Hepatocyte (in vitro differentiated cells): ENCODE data around the gene CBLN3. TPM values are rescaled to one million over a fixed set of nuclear protein-coding genes. Genes with fewer than 3 reads are reported as not detected.

Source experiments
- DNase-seq: peaks from one replicate; pipeline ENCODE4 v3.0.0-alpha.2; 2016; ENCODE audit warnings: low spot score
- H2AFZ ChIP-seq: fragments of 200-600 bp; sonication (generic); 2 replicates; pipeline ENCODE4 v1.6.0; 2016; ENCODE audit warnings: antibody characterized with exemption, mild to moderate bottlenecking
- H3K27ac ChIP-seq: fragments of 200-600 bp; sonication (generic); 2 replicates; pipeline ENCODE4 v1.5.1; 2016; ENCODE audit warnings: mild to moderate bottlenecking
- H3K27me3 ChIP-seq: fragments of 200-600 bp; sonication (generic); 2 replicates; pipeline ENCODE4 v1.6.1; 2016
- H3K36me3 ChIP-seq: fragments of 200-600 bp; sonication (generic); replicated peaks from 2 replicates; pipeline ENCODE4 v1.5.1; 2016; ENCODE audit warnings: low read depth; ENCODE audit not compliant: insufficient read depth
- H3K4me1 ChIP-seq: fragments of 200-600 bp; sonication (generic); 2 replicates; pipeline ENCODE4 v1.5.1; 2016; ENCODE audit warnings: mild to moderate bottlenecking, moderate library complexity; ENCODE audit not compliant: insufficient read depth
- H3K4me2 ChIP-seq: fragments of 200-600 bp; sonication (generic); 2 replicates; pipeline ENCODE4 v1.6.0; 2016
- H3K4me3 ChIP-seq: fragments of 200-600 bp; sonication (generic); 2 replicates; pipeline ENCODE4 v1.5.1; 2016; ENCODE audit warnings: mild to moderate bottlenecking
- H3K79me2 ChIP-seq: fragments of 200-600 bp; sonication (generic); 2 replicates; pipeline ENCODE4 v1.6.0; 2017; ENCODE audit warnings: mild to moderate bottlenecking
- H3K9me2 ChIP-seq: fragments of 200-600 bp; sonication (generic); replicated peaks from 2 replicates; pipeline ENCODE4 v1.6.0; 2017; ENCODE audit warnings: mild to moderate bottlenecking; ENCODE audit not compliant: insufficient read depth
- H3K9me3 ChIP-seq: fragments of 200-600 bp; sonication (generic); 2 replicates; pipeline ENCODE4 v1.5.1; 2016; ENCODE audit warnings: low read depth, mild to moderate bottlenecking
- H4K20me1 ChIP-seq: fragments of 200-600 bp; sonication (generic); 2 replicates; pipeline ENCODE4 v1.6.0; 2016; ENCODE audit warnings: mild to moderate bottlenecking; ENCODE audit not compliant: insufficient read depth, poor library complexity, severe bottlenecking
- EZH2 ChIP-seq: fragments of 200-600 bp; sonication (generic); IDR thresholded peaks from 2 replicates; pipeline ENCODE4 v1.6.1; 2016; ENCODE audit warnings: antibody characterized with exemption, mild to moderate bottlenecking, borderline replicate concordance
- EZH2phosphoT487 ChIP-seq: fragments of 200-600 bp; sonication (generic); IDR thresholded peaks from one replicate; pipeline ENCODE4 v1.6.1; 2018; ENCODE audit warnings: antibody characterized with exemption, mild to moderate bottlenecking, low read depth, moderate library complexity; ENCODE audit not compliant: unreplicated experiment, severe bottlenecking
- WGBS: methylation state at CpG from one replicate; pipeline ENCODE4 v1.1.6; 2016; ENCODE audit warnings: low lambda C conversion rate; ENCODE audit errors: missing lambda C conversion rate; 5-methylcytosine and 5-hydroxymethylcytosine counted together
- polyA plus RNA-seq: library from polyadenylated mRNA; unstranded; fragments of >200 nt; fragmentation: Nextera tagmentation; extraction: Ambion mirVana; gene quantifications from 2 replicates; pipeline ENCODE4 v1.2.1, GENCODE V29; 2016
- total RNA-seq: library from RNA; depleted of rRNA; stranded (reverse); fragments of >200 nt; gene quantifications from 2 replicates; pipeline ENCODE4 v1.2.3, GENCODE V29; 2014
- TF ChIP-seq, protein P1 (sequence below): fragments of 200-600 bp; sonication (generic); IDR thresholded peaks from 2 replicates; pipeline ENCODE4 v1.5.1; 2016; ENCODE audit warnings: antibody characterized with exemption, mild to moderate bottlenecking; ENCODE audit not compliant: poor library complexity

CBLN3 gene
- total and polyA plus RNA-seq, 2 experiments from 2014 or later = 0.99 to 2.2 TPM

DNA sequence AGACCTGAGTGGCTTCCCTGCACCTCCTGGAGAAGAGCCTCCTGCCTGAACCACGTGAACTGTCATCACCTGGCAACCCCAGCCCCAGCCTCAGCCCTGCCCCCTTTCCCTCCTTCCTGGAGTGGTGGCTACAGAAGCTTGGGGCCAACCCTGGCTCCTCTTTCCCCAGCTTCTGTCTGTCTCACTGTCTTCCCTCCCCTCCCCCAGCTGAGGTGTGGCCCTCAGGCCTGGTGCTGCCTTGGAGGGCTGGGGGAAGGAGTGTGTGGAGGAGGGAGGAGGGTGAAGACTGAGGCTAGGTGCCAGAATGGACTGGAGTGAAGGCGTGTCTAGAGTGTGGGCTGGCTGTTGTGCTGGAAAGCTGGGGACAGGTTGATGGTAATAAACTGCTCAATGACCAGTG, 51.8 kb downstream of the CBLN3 start:
- Histone ChIP-seq H3K4me3 (no peak overlapping the region), H4K20me1 (no peaks in the 10 kb centered on the region), H2AFZ (no peak overlapping the region), H3K4me1 (peaks cover 9% of the 10 kb centered on the region), H3K27me3 (no peaks in the 10 kb centered on the region), H3K9me3 (no peaks in the 10 kb centered on the region), H3K79me2 (no peaks in the 10 kb centered on the region), H3K36me3 (no peaks in the 10 kb centered on the region), H3K4me2 (no peak overlapping the region), H3K9me2 (no peaks in the 10 kb centered on the region), H3K27ac (no peak overlapping the region)
- TF ChIP-seq EZH2 = no peak
- TF ChIP-seq, protein P1, sequence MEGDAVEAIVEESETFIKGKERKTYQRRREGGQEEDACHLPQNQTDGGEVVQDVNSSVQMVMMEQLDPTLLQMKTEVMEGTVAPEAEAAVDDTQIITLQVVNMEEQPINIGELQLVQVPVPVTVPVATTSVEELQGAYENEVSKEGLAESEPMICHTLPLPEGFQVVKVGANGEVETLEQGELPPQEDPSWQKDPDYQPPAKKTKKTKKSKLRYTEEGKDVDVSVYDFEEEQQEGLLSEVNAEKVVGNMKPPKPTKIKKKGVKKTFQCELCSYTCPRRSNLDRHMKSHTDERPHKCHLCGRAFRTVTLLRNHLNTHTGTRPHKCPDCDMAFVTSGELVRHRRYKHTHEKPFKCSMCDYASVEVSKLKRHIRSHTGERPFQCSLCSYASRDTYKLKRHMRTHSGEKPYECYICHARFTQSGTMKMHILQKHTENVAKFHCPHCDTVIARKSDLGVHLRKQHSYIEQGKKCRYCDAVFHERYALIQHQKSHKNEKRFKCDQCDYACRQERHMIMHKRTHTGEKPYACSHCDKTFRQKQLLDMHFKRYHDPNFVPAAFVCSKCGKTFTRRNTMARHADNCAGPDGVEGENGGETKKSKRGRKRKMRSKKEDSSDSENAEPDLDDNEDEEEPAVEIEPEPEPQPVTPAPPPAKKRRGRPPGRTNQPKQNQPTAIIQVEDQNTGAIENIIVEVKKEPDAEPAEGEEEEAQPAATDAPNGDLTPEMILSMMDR = no peak
- TF ChIP-seq EZH2phosphoT487 = no peak
- DNase-seq = peak; percentile 35
- WGBS = 60% methylated on average over 2 of the region's 2 CpGs

DNA sequence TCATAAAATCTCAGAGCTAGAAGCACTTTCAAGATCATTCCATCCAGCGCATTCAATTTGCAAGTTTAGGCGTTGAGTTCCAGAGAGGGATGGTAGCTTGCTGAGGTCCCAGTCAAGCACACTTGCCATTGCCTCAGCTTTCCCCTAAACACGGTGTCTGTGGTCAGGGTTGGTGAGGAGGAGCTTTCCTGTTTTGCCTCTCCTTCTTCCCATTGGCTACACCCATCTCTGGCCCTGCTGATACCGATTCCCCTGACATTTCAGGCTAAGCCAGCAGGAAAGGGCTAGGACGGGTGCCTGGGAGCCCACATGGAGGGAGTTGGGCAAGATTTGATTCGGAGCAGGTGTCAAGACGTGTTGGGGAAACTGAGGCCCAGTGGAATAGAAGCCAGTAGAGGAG, 52.3 kb downstream of the CBLN3 start:
- no peaks in the 10 kb centered on the region for H4K20me1 ChIP-seq

More for the DNA sequence above, 52.3 kb downstream of the CBLN3 start:
- no peak overlapping the region for H3K27ac ChIP-seq
- no peak overlapping the region for H3K4me2 ChIP-seq
- TF ChIP-seq, protein P1 = no peak
- TF ChIP-seq EZH2 = no peak
- no peak for TF ChIP-seq EZH2phosphoT487
- H2AFZ ChIP-seq = no peak overlapping the region
- H3K79me2 ChIP-seq = no peaks in the 10 kb centered on the region
- no peaks in the 10 kb centered on the region for H3K36me3 ChIP-seq
- DNase-seq = no peak
- H3K27me3 ChIP-seq = no peaks in the 10 kb centered on the region
- no peaks in the 10 kb centered on the region for H3K9me2 ChIP-seq
- 86% methylated on average over 7 of the region's 7 CpGs for WGBS
- H3K4me1 ChIP-seq = peaks cover 9% of the 10 kb centered on the region
- no peaks in the 10 kb centered on the region for H3K9me3 ChIP-seq
- H3K4me3 ChIP-seq = no peak overlapping the region

Other genes with a start within 250 kb of the CBLN3 start
- 18.7 and 19.5 TPM in 2 replicates for gene IPO4, start 240.9 kb downstream of the CBLN3 start, total RNA-seq
- gene IPO4, start 240.9 kb downstream of the CBLN3 start, polyA plus RNA-seq = 19.0 and 26.4 TPM in 2 replicates
- 68.1 and 75.4 TPM in 2 replicates for gene TM9SF1, start 234.2 kb downstream of the CBLN3 start, total RNA-seq
- 84.0 and 86.1 TPM in 2 replicates for gene TM9SF1, start 234.2 kb downstream of the CBLN3 start, polyA plus RNA-seq
- gene TSSK4, start 224.0 kb downstream of the CBLN3 start, total RNA-seq = 0.84 TPM in 1 of 2 replicates, not detected in the other
- 0.74 and 1.4 TPM in 2 replicates for gene TSSK4, start 224.0 kb downstream of the CBLN3 start, polyA plus RNA-seq
- 25.6 and 40.8 TPM in 2 replicates for gene CHMP4A, start 216.2 kb downstream of the CBLN3 start, total RNA-seq
- 73.6 and 106 TPM in 2 replicates for gene CHMP4A, start 216.2 kb downstream of the CBLN3 start, polyA plus RNA-seq
- 8.0 and 12.2 TPM in 2 replicates for gene MDP1, start 213.6 kb downstream of the CBLN3 start, total RNA-seq
- 16.1 and 20.9 TPM in 2 replicates for gene MDP1, start 213.6 kb downstream of the CBLN3 start, polyA plus RNA-seq
- gene NEDD8, start 197.3 kb downstream of the CBLN3 start, total RNA-seq = 158 and 162 TPM in 2 replicates
- gene NEDD8, start 197.3 kb downstream of the CBLN3 start, polyA plus RNA-seq = 326 TPM in 2 replicates
- 70.2 and 83.4 TPM in 2 replicates for gene GMPR2, start 196.7 kb downstream of the CBLN3 start, total RNA-seq
- 62.4 and 69.6 TPM in 2 replicates for gene GMPR2, start 196.7 kb downstream of the CBLN3 start, polyA plus RNA-seq
- 34.0 and 36.5 TPM in 2 replicates for gene TINF2, start 187.0 kb downstream of the CBLN3 start, total RNA-seq
- 39.6 and 42.5 TPM in 2 replicates for gene TINF2, start 187.0 kb downstream of the CBLN3 start, polyA plus RNA-seq
- gene TGM1, start 166.5 kb downstream of the CBLN3 start, total RNA-seq = 0.33 and 0.56 TPM in 2 replicates
- gene TGM1, start 166.5 kb downstream of the CBLN3 start, polyA plus RNA-seq = 1.5 and 1.9 TPM in 2 replicates
- 13.0 and 18.2 TPM in 2 replicates for gene RABGGTA, start 158.1 kb downstream of the CBLN3 start, total RNA-seq
- 36.0 and 52.1 TPM in 2 replicates for gene RABGGTA, start 158.1 kb downstream of the CBLN3 start, polyA plus RNA-seq
- gene DHRS1, start 129.9 kb downstream of the CBLN3 start, total RNA-seq = 23.0 and 29.9 TPM in 2 replicates
- 39.5 and 55.9 TPM in 2 replicates for gene DHRS1, start 129.9 kb downstream of the CBLN3 start, polyA plus RNA-seq
- gene NOP9, start 129.8 kb downstream of the CBLN3 start, total RNA-seq = 12.5 and 13.2 TPM in 2 replicates
- gene NOP9, start 129.8 kb downstream of the CBLN3 start, polyA plus RNA-seq = 2.4 and 3.7 TPM in 2 replicates
- 43.0 and 56.9 TPM in 2 replicates for gene CIDEB, start 121.7 kb downstream of the CBLN3 start, total RNA-seq
- 46.3 and 59.9 TPM in 2 replicates for gene CIDEB, start 121.7 kb downstream of the CBLN3 start, polyA plus RNA-seq
- 3.3 and 3.6 TPM in 2 replicates for gene LTB4R2, start 119.5 kb downstream of the CBLN3 start, total RNA-seq
- gene LTB4R2, start 119.5 kb downstream of the CBLN3 start, polyA plus RNA-seq = 0.56 and 0.92 TPM in 2 replicates
- gene LTB4R, start 118.2 kb downstream of the CBLN3 start, total RNA-seq = 4.2 and 5.1 TPM in 2 replicates
- gene LTB4R, start 118.2 kb downstream of the CBLN3 start, polyA plus RNA-seq = 3.6 and 6.2 TPM in 2 replicates
- 0.63 and 1.4 TPM in 2 replicates for gene ADCY4, start 94.6 kb downstream of the CBLN3 start, total RNA-seq
- gene ADCY4, start 94.6 kb downstream of the CBLN3 start, polyA plus RNA-seq = 1.3 and 4.1 TPM in 2 replicates
- 4.8 and 9.1 TPM in 2 replicates for gene RIPK3, start 89.7 kb downstream of the CBLN3 start, total RNA-seq
- gene RIPK3, start 89.7 kb downstream of the CBLN3 start, polyA plus RNA-seq = 7.0 and 7.4 TPM in 2 replicates
- gene NFATC4, start 61.5 kb downstream of the CBLN3 start, total RNA-seq = 37.8 and 45.0 TPM in 2 replicates
- gene NFATC4, start 61.5 kb downstream of the CBLN3 start, polyA plus RNA-seq = 68.8 and 84.5 TPM in 2 replicates
- gene NYNRIN, start 30.7 kb downstream of the CBLN3 start, total RNA-seq = 41.7 and 56.5 TPM in 2 replicates
- gene NYNRIN, start 30.7 kb downstream of the CBLN3 start, polyA plus RNA-seq = 34.4 and 34.5 TPM in 2 replicates
- 67.1 and 90.5 TPM in 2 replicates for gene KHNYN, start 286 bp upstream of the CBLN3 start, total RNA-seq
- gene KHNYN, start 286 bp upstream of the CBLN3 start, polyA plus RNA-seq = 36.4 and 39.6 TPM in 2 replicates
- 24.4 and 34.1 TPM in 2 replicates for gene SDR39U1, start 13.1 kb upstream of the CBLN3 start, total RNA-seq
- gene SDR39U1, start 13.1 kb upstream of the CBLN3 start, polyA plus RNA-seq = 99.7 and 102 TPM in 2 replicates
- gene CMA1, start 78.6 kb upstream of the CBLN3 start, total RNA-seq = not detected in 2 replicates
- gene CMA1, start 78.6 kb upstream of the CBLN3 start, polyA plus RNA-seq = not detected in 2 replicates
- not detected in 2 replicates for gene CTSG, start 146.6 kb upstream of the CBLN3 start, total RNA-seq
- not detected in 2 replicates for gene CTSG, start 146.6 kb upstream of the CBLN3 start, polyA plus RNA-seq
- gene GZMH, start 180.0 kb upstream of the CBLN3 start, total RNA-seq = not detected in 2 replicates
- not detected in 2 replicates for gene GZMH, start 180.0 kb upstream of the CBLN3 start, polyA plus RNA-seq
- not detected in 2 replicates for gene GZMB, start 204.5 kb upstream of the CBLN3 start, total RNA-seq
- gene GZMB, start 204.5 kb upstream of the CBLN3 start, polyA plus RNA-seq = not detected in 2 replicates